H1 (cell line): ENCODE measurements around the gene MYOG. TPM values are rescaled to one million over a fixed set of nuclear protein-coding genes. Genes with fewer than 3 reads are reported as not detected.

Experiments used
- CTCF ChIA-PET: fragments of 300-600 bp; sonication (Branson Sonifier 250); formaldehyde crosslinking; loops from one replicate; lab custom pipeline; 2021; ENCODE audit not compliant: partially characterized antibody; lab: Charles Lee
- POLR2A ChIA-PET: fragments of 300-600 bp; sonication (Branson Sonifier 250); formaldehyde crosslinking; loops from one replicate; lab custom pipeline; 2021; ENCODE audit warnings: inconsistent platforms; ENCODE audit not compliant: partially characterized antibody; lab: Charles Lee
- DNase-seq, 2 experiments: peaks; one replicate each; pipeline versions ENCODE4 v3.0.0 to v3.0.0-alpha.2; 2010 to 2022; ENCODE audit warnings: low spot score in 2 of 2, low read depth in 1 of 2, mixed read lengths in 1 of 2
- FAIRE-seq: peaks from 2 replicates; lab custom pipeline; 2011; peaks lifted over from hg19 to GRCh38; lab: Jason Lieb, UNC
- H2AFZ ChIP-seq: 2 replicates; pipeline ENCODE4 v1.8.1; 2012; ENCODE audit warnings: low read length, inconsistent platforms
- H2AK5ac ChIP-seq: 2 replicates; pipeline ENCODE4 v1.6.1; 2013; ENCODE audit warnings: low read depth, low read length
- H2BK120ac ChIP-seq: replicated peaks from 2 replicates; pipeline ENCODE3; 2013; ENCODE audit warnings: low read depth, low read length, inconsistent platforms
- H2BK12ac ChIP-seq: 2 replicates; pipeline ENCODE4 v1.6.1; 2013; ENCODE audit warnings: low read depth, low read length
- H2BK15ac ChIP-seq: 2 replicates; pipeline ENCODE4 v1.6.1; 2013; ENCODE audit warnings: low read length
- H2BK20ac ChIP-seq: 2 replicates; pipeline ENCODE4 v1.6.1; 2013; ENCODE audit warnings: low read length
- H2BK5ac ChIP-seq: 2 replicates; pipeline ENCODE4 v1.6.1; 2013; ENCODE audit warnings: low read depth, low read length
- H3K14ac ChIP-seq: 2 replicates; pipeline ENCODE4 v1.6.1; 2013; ENCODE audit warnings: inconsistent platforms; ENCODE audit not compliant: insufficient read length
- H3K18ac ChIP-seq: 2 replicates; pipeline ENCODE4 v1.6.1; 2013; ENCODE audit warnings: low read length; ENCODE audit errors: extremely low read depth
- H3K23ac ChIP-seq: 2 replicates; pipeline ENCODE4 v1.6.1; 2013; ENCODE audit warnings: inconsistent platforms; ENCODE audit not compliant: insufficient read length
- H3K23me2 ChIP-seq: 2 replicates; pipeline ENCODE4 v1.6.1; 2013; ENCODE audit warnings: low read depth, low read length
- H3K27ac ChIP-seq: 2 replicates; pipeline ENCODE4 v1.6.1; 2011; ENCODE audit warnings: low read depth, low read length, inconsistent platforms
- H3K27me3 ChIP-seq, 4 experiments: replicated peaks in 1 of 4; 1 replicate in 1 of 4; 2 replicates in 3 of 4; pipeline versions ENCODE4 v1.6.1 to v1.8.1; 2011 to 2013; ENCODE audit warnings: low read length in 3 of 4, mild to moderate bottlenecking in 3 of 4, inconsistent platforms in 2 of 4, mixed read lengths in 2 of 4, moderate library complexity in 1 of 4; ENCODE audit not compliant: control insufficient read depth in 3 of 4, insufficient read depth in 3 of 4; ENCODE audit errors: extremely low read depth in 1 of 4
- H3K36me3 ChIP-seq, 4 experiments: 2 replicates each; pipeline versions ENCODE4 v1.6.1 to v1.8.1; 2011 to 2013; ENCODE audit warnings: mild to moderate bottlenecking in 4 of 4, low read length in 3 of 4, moderate library complexity in 2 of 4, control low read depth in 1 of 4, inconsistent platforms in 1 of 4; ENCODE audit not compliant: insufficient read depth in 4 of 4, control insufficient read depth in 2 of 4
- H3K4ac ChIP-seq: replicated peaks from 2 replicates; pipeline ENCODE3; 2013; ENCODE audit warnings: low read length, low read depth, mixed read lengths, inconsistent platforms; ENCODE audit not compliant: insufficient read length
- H3K4me1 ChIP-seq, 4 experiments: replicated peaks in 1 of 4; 1 replicate in 1 of 4; 2 replicates in 3 of 4; pipeline versions ENCODE4 v1.6.1 to v1.8.1; 2011 to 2013; ENCODE audit warnings: low read length in 3 of 4, inconsistent platforms in 2 of 4, mixed read lengths in 1 of 4; ENCODE audit not compliant: insufficient read depth in 4 of 4, control insufficient read depth in 3 of 4
- H3K4me2 ChIP-seq, 2 experiments: 2 replicates each; pipeline versions ENCODE4 v1.6.1 to v1.8.1; 2011 to 2013; ENCODE audit warnings: low read depth in 2 of 2, low read length in 2 of 2, control low read depth in 1 of 2, inconsistent platforms in 1 of 2, mild to moderate bottlenecking in 1 of 2; ENCODE audit not compliant: insufficient read depth in 1 of 2
- H3K4me3 ChIP-seq, 4 experiments: fragments of 200-600, 300-600 bp in 1 of 4; sonication (generic), shearing (Covaris generic), sonication (Bioruptor Twin) in 1 of 4; 2 replicates each; pipeline versions ENCODE4 v1.5.1 to v1.8.1; 2011 to 2016; ENCODE audit warnings: low read length in 4 of 4, low read depth in 3 of 4, control low read depth in 2 of 4, inconsistent platforms in 2 of 4, mild to moderate bottlenecking in 2 of 4, mixed read lengths in 1 of 4, moderate library complexity in 1 of 4; ENCODE audit not compliant: insufficient read depth in 2 of 4; ENCODE audit errors: extremely low read depth in 1 of 4
- H3K56ac ChIP-seq: replicated peaks from 2 replicates; pipeline ENCODE3; 2013; ENCODE audit warnings: low read depth, mild to moderate bottlenecking, mixed read lengths, low read length, inconsistent platforms; ENCODE audit not compliant: insufficient read length
- H3K79me1 ChIP-seq: 2 replicates; pipeline ENCODE4 v1.6.1; 2013; ENCODE audit warnings: low read depth, low read length, control low read depth
- H3K79me2 ChIP-seq, 2 experiments: 2 replicates each; pipeline versions ENCODE4 v1.6.1 to v1.8.1; 2012 to 2013; ENCODE audit warnings: low read length in 2 of 2, mild to moderate bottlenecking in 2 of 2, inconsistent platforms in 1 of 2; ENCODE audit not compliant: insufficient read depth in 2 of 2, control insufficient read depth in 1 of 2
- H3K9ac ChIP-seq, 4 experiments: replicated peaks in 1 of 4; 1 replicate in 1 of 4; 2 replicates in 3 of 4; pipeline versions ENCODE4 v1.6.1 to v1.8.1; 2011 to 2013; ENCODE audit warnings: low read depth in 3 of 4, low read length in 3 of 4, control low read depth in 2 of 4, mild to moderate bottlenecking in 2 of 4, moderate library complexity in 2 of 4, inconsistent platforms in 1 of 4; ENCODE audit errors: extremely low read depth in 1 of 4
- H3K9me3 ChIP-seq, 2 experiments: 2 replicates each; pipeline versions ENCODE4 v1.6.1 to v1.8.1; 2012 to 2013; ENCODE audit warnings: mild to moderate bottlenecking in 2 of 2, moderate library complexity in 2 of 2, control low read depth in 1 of 2, inconsistent platforms in 1 of 2, low read depth in 1 of 2, low read length in 1 of 2, mixed read lengths in 1 of 2; ENCODE audit not compliant: insufficient read depth in 2 of 2
- H4K20me1 ChIP-seq, 2 experiments: replicated peaks in 1 of 2; 2 replicates each; pipeline versions ENCODE3 to v1.8.1; 2011 to 2013; ENCODE audit warnings: inconsistent platforms in 2 of 2, low read length in 2 of 2, mild to moderate bottlenecking in 1 of 2; ENCODE audit not compliant: insufficient read depth in 2 of 2, control insufficient read depth in 1 of 2
- H4K5ac ChIP-seq: 2 replicates; pipeline ENCODE4 v1.6.1; 2013; ENCODE audit warnings: low read length, low read depth, mixed read lengths, inconsistent platforms; ENCODE audit not compliant: insufficient read length
- H4K8ac ChIP-seq: 2 replicates; pipeline ENCODE4 v1.8.0; 2013; ENCODE audit warnings: mild to moderate bottlenecking, moderate library complexity, low read length, inconsistent platforms; ENCODE audit not compliant: insufficient read depth; ENCODE audit errors: extremely low read depth
- H4K91ac ChIP-seq: replicated peaks from 2 replicates; pipeline ENCODE3; 2013; ENCODE audit warnings: low read length, mixed read lengths, inconsistent platforms; ENCODE audit not compliant: insufficient read length
- CBX5 ChIP-seq: fragments of 300-800, 300-1000 bp; sonication (generic); IDR thresholded peaks from 2 replicates; pipeline ENCODE4 v1.7.1; 2016; ENCODE audit warnings: antibody characterized with exemption, low read length, low read depth
- CBX8 ChIP-seq: fragments of 300-800, 300-1000 bp; sonication (generic); IDR thresholded peaks from 2 replicates; pipeline ENCODE4 v1.7.1; 2016; ENCODE audit warnings: low read depth, low read length, borderline replicate concordance
- PHF8 ChIP-seq: fragments of 200-600 bp; sonication (generic); conservative IDR thresholded peaks from 2 replicates; pipeline ENCODE4 v1.7.1; 2012; ENCODE audit warnings: low read depth, mild to moderate bottlenecking, inconsistent platforms, low read length, moderate library complexity
- POU5F1 ChIP-seq: IDR thresholded peaks from 2 replicates; pipeline ENCODE4 v1.6.1; 2011; ENCODE audit warnings: low read depth, mild to moderate bottlenecking, low read length, moderate library complexity
- SIX5 ChIP-seq: IDR thresholded peaks from 2 replicates; pipeline ENCODE4 v1.6.1; 2011; ENCODE audit warnings: mild to moderate bottlenecking, low read depth, low read length
- SP2 ChIP-seq: IDR thresholded peaks from 2 replicates; pipeline ENCODE4 v1.6.1; 2012; ENCODE audit warnings: mild to moderate bottlenecking, low read length, inconsistent platforms
- WGBS, 2 experiments: shearing (Covaris generic) in 1 of 2; methylation state at CpG; one replicate each; pipeline versions ENCODE4 v1.1.6 to v1.1.7; 2013 to 2015; ENCODE audit warnings: low lambda C conversion rate in 2 of 2, mixed read lengths in 2 of 2, inconsistent platforms in 1 of 2, low coverage in 1 of 2, missing lambda C conversion rate in 1 of 2; ENCODE audit not compliant: insufficient replicate concordance in 2 of 2, insufficient coverage in 1 of 2, insufficient read length in 1 of 2; ENCODE audit errors: extremely low coverage in 1 of 2, missing lambda C conversion rate in 1 of 2; 5-methylcytosine and 5-hydroxymethylcytosine counted together
- polyA plus RNA-seq, 7 experiments: library from polyadenylated mRNA; depleted of rRNA in 3 of 7; stranded (reverse) in 5 of 7; unstranded in 2 of 7; fragments of >200 nt in 5 of 7; fragments of 200-250 nt in 2 of 7; gene quantifications; 1 replicate in 5 of 7; 2 replicates in 1 of 7; 4 replicates in 1 of 7; pipeline versions ENCODE4 v1.2.1 to v1.2.3, GENCODE V29; 2011 to 2013; ENCODE audit warnings: missing spikeins in 2 of 7, mixed read lengths in 2 of 7
- total RNA-seq: library from RNA; stranded (reverse); fragmentation: NEBNext Ultra II Directional; extraction: Animal tissue kit (Norgen Biotek cat#: 25700); gene quantifications from 2 replicates; pipeline ENCODE4 v1.2.1, GENCODE V29; 2021
- TF ChIP-seq, protein P1 (sequence below), 3 experiments: IDR thresholded peaks; 1 replicate in 2 of 3; 2 replicates in 1 of 3; pipeline versions ENCODE4 v1.5.1 to v1.6.1; 2011; ENCODE audit warnings: low read length in 3 of 3, mild to moderate bottlenecking in 3 of 3, inconsistent platforms in 2 of 3, low read depth in 1 of 3, moderate library complexity in 1 of 3; ENCODE audit not compliant: insufficient read depth in 1 of 3; ENCODE audit errors: control extremely low read depth in 1 of 3
- TF ChIP-seq, protein P2 (sequence below): IDR thresholded peaks from 2 replicates; pipeline ENCODE4 v1.6.1; 2012; ENCODE audit warnings: low read length, inconsistent platforms

Gene MYOG
- total and polyA plus RNA-seq, 2 of the 8 experiments (the other 6 are each of a cell fraction or from before 2014, with no cell fraction given): not detected

DNA sequence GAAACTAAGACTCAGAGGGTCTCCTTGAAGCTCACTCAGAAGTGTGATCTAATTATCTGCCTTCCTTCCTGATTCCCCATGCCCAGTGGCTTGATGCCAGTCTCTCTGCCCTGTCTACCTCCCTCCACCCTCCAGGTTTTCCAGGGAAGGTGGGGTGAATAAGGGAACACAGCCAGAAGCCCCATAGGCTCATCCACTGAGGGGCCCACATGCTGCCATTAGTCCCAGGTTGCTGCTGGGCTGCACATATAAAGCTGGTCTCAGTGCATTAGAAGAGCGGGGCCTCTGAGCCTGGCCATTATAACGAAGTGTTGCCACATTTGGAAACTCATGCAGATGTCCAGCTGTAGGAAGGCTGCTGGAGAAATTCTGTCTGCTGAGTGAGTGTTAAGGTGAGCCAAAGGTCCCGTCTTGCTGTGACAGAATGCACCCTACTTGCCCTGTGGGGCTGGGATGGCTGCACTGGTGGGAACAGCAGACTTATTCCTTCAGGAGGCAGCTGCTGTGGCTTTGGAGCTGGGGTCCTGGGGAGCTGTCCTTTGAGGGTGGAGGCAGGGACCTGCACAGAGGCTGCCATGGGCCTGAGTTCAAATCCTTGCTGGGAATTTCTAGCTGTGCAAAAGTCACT, 44.7 kb upstream of the MYOG start:
- peak in 1 of 2 experiments; percentile 35 for DNase-seq
- H3K27me3 ChIP-seq: peaks cover 5 to 32% (median 18%) of the 10 kb centered on the region in 4 experiments
- no peak overlapping the region for H2AK5ac ChIP-seq
- H3K9ac ChIP-seq: no peak overlapping the region
- no peak overlapping the region for H2AFZ ChIP-seq
- H3K56ac ChIP-seq: no peak overlapping the region
- H3K4me3 ChIP-seq: no peak overlapping the region
- H3K4me2 ChIP-seq: no peak overlapping the region
- no peak overlapping the region for H4K91ac ChIP-seq
- ChIA-PET POLR2A (interaction anchor here (1.3 to 1.4 kb wide), 2 partner anchors 9 to 90 kb away, joined by 3 to 4 read pairs; no protein-coding TSS in a partner anchor), CTCF (interaction anchor here (0.6 to 49.1 kb wide), 13 partner anchors 9 to 138 kb away, joined by 3 to 1071 read pairs (median 21); partner anchors contain the start of genes CHI3L1, MYBPH, MYOG and PPFIA4)
- no peak overlapping the region for H2BK12ac ChIP-seq
- H3K23me2 ChIP-seq: peaks cover 2% of the 10 kb centered on the region; the same call in 1 of the 2 replicates
- no peak for FAIRE-seq
- WGBS, 2 experiments: 84% methylated on average over 3 of the region's 3 CpGs; no CpG with 5 or more reads in 1 of the 2 experiments
- no peak overlapping the region for H3K14ac ChIP-seq
- H3K36me3 ChIP-seq: no peaks in the 10 kb centered on the region
- H2BK15ac ChIP-seq: no peak overlapping the region
- H3K23ac ChIP-seq: no peak overlapping the region
- no peak overlapping the region for H2BK5ac ChIP-seq
- no peak overlapping the region for H4K5ac ChIP-seq
- H2BK20ac ChIP-seq: no peak overlapping the region
- H2BK120ac ChIP-seq: no peak overlapping the region
- no peaks in the 10 kb centered on the region for H3K79me2 ChIP-seq
- no peak overlapping the region for H3K4ac ChIP-seq
- H3K4me1 ChIP-seq: peaks cover 0 to 33% (median 19%) of the 10 kb centered on the region in 4 experiments; a peak in 6 of 7 replicates
- H3K9me3 ChIP-seq: no peaks in the 10 kb centered on the region
- no peaks in the 10 kb centered on the region for H4K20me1 ChIP-seq
- H3K79me1 ChIP-seq: no peaks in the 10 kb centered on the region
- H3K27ac ChIP-seq: no peak overlapping the region
- no peak overlapping the region for H4K8ac ChIP-seq
- no peak overlapping the region for H3K18ac ChIP-seq
- no peak for TF ChIP-seq POU5F1
- TF ChIP-seq CBX5: no peak
- no peak for TF ChIP-seq CBX8
- TF ChIP-seq PHF8: no peak
- no peak for TF ChIP-seq SP2
- TF ChIP-seq, protein P1, sequence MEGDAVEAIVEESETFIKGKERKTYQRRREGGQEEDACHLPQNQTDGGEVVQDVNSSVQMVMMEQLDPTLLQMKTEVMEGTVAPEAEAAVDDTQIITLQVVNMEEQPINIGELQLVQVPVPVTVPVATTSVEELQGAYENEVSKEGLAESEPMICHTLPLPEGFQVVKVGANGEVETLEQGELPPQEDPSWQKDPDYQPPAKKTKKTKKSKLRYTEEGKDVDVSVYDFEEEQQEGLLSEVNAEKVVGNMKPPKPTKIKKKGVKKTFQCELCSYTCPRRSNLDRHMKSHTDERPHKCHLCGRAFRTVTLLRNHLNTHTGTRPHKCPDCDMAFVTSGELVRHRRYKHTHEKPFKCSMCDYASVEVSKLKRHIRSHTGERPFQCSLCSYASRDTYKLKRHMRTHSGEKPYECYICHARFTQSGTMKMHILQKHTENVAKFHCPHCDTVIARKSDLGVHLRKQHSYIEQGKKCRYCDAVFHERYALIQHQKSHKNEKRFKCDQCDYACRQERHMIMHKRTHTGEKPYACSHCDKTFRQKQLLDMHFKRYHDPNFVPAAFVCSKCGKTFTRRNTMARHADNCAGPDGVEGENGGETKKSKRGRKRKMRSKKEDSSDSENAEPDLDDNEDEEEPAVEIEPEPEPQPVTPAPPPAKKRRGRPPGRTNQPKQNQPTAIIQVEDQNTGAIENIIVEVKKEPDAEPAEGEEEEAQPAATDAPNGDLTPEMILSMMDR (IDR thresholded peaks at IDR 0.05; ENCODE audit: control extremely low read depth in 1 of 3, insufficient read depth in 1 of 3, low read depth in 1 of 3, low read length in 3 of 3): no peak
- TF ChIP-seq, protein P2, sequence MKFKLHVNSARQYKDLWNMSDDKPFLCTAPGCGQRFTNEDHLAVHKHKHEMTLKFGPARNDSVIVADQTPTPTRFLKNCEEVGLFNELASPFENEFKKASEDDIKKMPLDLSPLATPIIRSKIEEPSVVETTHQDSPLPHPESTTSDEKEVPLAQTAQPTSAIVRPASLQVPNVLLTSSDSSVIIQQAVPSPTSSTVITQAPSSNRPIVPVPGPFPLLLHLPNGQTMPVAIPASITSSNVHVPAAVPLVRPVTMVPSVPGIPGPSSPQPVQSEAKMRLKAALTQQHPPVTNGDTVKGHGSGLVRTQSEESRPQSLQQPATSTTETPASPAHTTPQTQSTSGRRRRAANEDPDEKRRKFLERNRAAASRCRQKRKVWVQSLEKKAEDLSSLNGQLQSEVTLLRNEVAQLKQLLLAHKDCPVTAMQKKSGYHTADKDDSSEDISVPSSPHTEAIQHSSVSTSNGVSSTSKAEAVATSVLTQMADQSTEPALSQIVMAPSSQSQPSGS: no peak
- no peak for TF ChIP-seq SIX5
